NCI-H1105 (cell line): ENCODE measurements around the gene GRID1.
"Not testable (repeated sequence)": the region's sequence is repeated elsewhere in the genome, so short reads cannot be mapped to it uniquely, and the experiment has no call there.

Source experiments
- DNase-seq: peaks from one replicate; lab custom pipeline; 2025; lab: John Stamatoyannopoulos, UW

GRID1 gene

GRCh38 chr10:85986777-85987176 is 379.8 kb downstream of the GRID1 start:
- DNase-seq = no peak

GRCh38 chr10:85983051-85983450 is 383.5 kb downstream of the GRID1 start:
- no peak for DNase-seq

GRCh38 chr10:85979598-85979997 is 387.0 kb downstream of the GRID1 start:
- no peak for DNase-seq

- DNase-seq = no peak
These were observed 387.8 kb downstream of the GRID1 start for GRCh38 chr10:85978566-85979358.

- no peak for DNase-seq
These were observed 389.0 kb downstream of the GRID1 start for GRCh38 chr10:85977642-85978041.

- DNase-seq = no peak
These were observed 390.3 kb downstream of the GRID1 start for GRCh38 chr10:85976267-85976793.

GRCh38 chr10:85971494-85971893 is 395.1 kb downstream of the GRID1 start:
- no peak for DNase-seq

- no peak for DNase-seq
These were observed 399.0 kb downstream of the GRID1 start for GRCh38 chr10:85967594-85967993.

GRCh38 chr10:85961479-85962067 is 405.0 kb downstream of the GRID1 start:
- no peak for DNase-seq

GRCh38 chr10:85961073-85961472 is 405.5 kb downstream of the GRID1 start:
- no peak for DNase-seq

GRCh38 chr10:85959239-85959638 is 407.4 kb downstream of the GRID1 start:
- DNase-seq = no peak

- no peak for DNase-seq
These were observed 415.7 kb downstream of the GRID1 start for GRCh38 chr10:85950921-85951320.

GRCh38 chr10:85946713-85947326 is 419.8 kb downstream of the GRID1 start:
- DNase-seq = no peak

- no peak for DNase-seq
These were observed 430.4 kb downstream of the GRID1 start for GRCh38 chr10:85936161-85936560.

- DNase-seq = no peak
These were observed 432.0 kb downstream of the GRID1 start for GRCh38 chr10:85934586-85934985.

- not testable (repeated sequence) for DNase-seq
These were observed 436.6 kb downstream of the GRID1 start for GRCh38 chr10:85929993-85930392.

GRCh38 chr10:85927952-85928665 is 438.5 kb downstream of the GRID1 start:
- peak; percentile 1 for DNase-seq

GRCh38 chr10:85926986-85927385 is 439.6 kb downstream of the GRID1 start:
- no peak for DNase-seq

GRCh38 chr10:85926136-85926535 is 440.5 kb downstream of the GRID1 start:
- no peak for DNase-seq

GRCh38 chr10:85925201-85925750 is 441.3 kb downstream of the GRID1 start:
- DNase-seq = no peak

GRCh38 chr10:85924382-85925102 is 442.1 kb downstream of the GRID1 start:
- DNase-seq = no peak
